HEK293 (cell line): ENCODE measurements around the gene AP3B1.

ENCODE experiments used
- ZNF140 ChIP-seq: fragments of 450-650 bp; formaldehyde crosslinking; IDR thresholded peaks from 2 replicates; pipeline ENCODE4 v1.5.1; 2016; ENCODE audit warnings: missing biosample characterization, missing genetic modification characterization
- ZNF48 ChIP-seq: fragments of 450-650 bp; formaldehyde crosslinking; IDR thresholded peaks from 2 replicates; pipeline ENCODE4 v1.5.1; 2016; ENCODE audit warnings: missing biosample characterization, missing genetic modification characterization
- ZNF654 ChIP-seq: fragments of 450-650 bp; formaldehyde crosslinking; IDR thresholded peaks from 2 replicates; pipeline ENCODE4 v1.5.1; 2016; ENCODE audit warnings: low read depth, missing biosample characterization, missing genetic modification characterization
- TF ChIP-seq, protein P1 (sequence below): fragments of 450-650 bp; formaldehyde crosslinking; IDR thresholded peaks from 2 replicates; pipeline ENCODE4 v1.5.1; 2016; ENCODE audit warnings: missing biosample characterization, missing genetic modification characterization, borderline replicate concordance
- TF ChIP-seq, protein P2 (sequence below): fragments of 450-650 bp; formaldehyde crosslinking; IDR thresholded peaks from 2 replicates; pipeline ENCODE4 v1.5.1; 2016; ENCODE audit warnings: missing biosample characterization, missing genetic modification characterization
- TF ChIP-seq, protein P3 (sequence below): fragments of 450-650 bp; formaldehyde crosslinking; IDR thresholded peaks from 2 replicates; pipeline ENCODE4 v1.5.1; 2017; ENCODE audit warnings: missing biosample characterization, missing genetic modification characterization

DNA sequence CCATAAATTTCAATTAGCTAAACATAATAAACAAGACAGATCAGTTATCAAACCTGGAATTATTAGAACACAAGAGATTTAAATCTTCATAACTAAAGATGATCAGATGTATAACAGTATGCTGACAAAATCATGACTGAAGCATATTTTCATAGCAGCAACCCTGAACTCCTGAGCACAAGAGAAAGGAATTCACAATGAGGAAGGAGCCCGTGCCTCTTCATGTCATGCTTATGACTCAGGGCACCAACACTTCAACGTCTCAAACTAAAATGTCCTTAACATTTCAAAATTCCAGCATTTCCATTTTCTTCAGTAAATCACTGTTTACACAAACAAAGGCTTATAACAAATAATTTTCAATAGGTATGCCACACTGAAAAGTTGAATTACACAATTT lies 6.7 kb downstream of the AP3B1 start:
- TF ChIP-seq ZNF48 (tag by site-specific recombination) (no peak), ZNF654 (tag by site-specific recombination) (no peak), ZNF140 (tag by site-specific recombination) (no peak)
- TF ChIP-seq, protein P1, sequence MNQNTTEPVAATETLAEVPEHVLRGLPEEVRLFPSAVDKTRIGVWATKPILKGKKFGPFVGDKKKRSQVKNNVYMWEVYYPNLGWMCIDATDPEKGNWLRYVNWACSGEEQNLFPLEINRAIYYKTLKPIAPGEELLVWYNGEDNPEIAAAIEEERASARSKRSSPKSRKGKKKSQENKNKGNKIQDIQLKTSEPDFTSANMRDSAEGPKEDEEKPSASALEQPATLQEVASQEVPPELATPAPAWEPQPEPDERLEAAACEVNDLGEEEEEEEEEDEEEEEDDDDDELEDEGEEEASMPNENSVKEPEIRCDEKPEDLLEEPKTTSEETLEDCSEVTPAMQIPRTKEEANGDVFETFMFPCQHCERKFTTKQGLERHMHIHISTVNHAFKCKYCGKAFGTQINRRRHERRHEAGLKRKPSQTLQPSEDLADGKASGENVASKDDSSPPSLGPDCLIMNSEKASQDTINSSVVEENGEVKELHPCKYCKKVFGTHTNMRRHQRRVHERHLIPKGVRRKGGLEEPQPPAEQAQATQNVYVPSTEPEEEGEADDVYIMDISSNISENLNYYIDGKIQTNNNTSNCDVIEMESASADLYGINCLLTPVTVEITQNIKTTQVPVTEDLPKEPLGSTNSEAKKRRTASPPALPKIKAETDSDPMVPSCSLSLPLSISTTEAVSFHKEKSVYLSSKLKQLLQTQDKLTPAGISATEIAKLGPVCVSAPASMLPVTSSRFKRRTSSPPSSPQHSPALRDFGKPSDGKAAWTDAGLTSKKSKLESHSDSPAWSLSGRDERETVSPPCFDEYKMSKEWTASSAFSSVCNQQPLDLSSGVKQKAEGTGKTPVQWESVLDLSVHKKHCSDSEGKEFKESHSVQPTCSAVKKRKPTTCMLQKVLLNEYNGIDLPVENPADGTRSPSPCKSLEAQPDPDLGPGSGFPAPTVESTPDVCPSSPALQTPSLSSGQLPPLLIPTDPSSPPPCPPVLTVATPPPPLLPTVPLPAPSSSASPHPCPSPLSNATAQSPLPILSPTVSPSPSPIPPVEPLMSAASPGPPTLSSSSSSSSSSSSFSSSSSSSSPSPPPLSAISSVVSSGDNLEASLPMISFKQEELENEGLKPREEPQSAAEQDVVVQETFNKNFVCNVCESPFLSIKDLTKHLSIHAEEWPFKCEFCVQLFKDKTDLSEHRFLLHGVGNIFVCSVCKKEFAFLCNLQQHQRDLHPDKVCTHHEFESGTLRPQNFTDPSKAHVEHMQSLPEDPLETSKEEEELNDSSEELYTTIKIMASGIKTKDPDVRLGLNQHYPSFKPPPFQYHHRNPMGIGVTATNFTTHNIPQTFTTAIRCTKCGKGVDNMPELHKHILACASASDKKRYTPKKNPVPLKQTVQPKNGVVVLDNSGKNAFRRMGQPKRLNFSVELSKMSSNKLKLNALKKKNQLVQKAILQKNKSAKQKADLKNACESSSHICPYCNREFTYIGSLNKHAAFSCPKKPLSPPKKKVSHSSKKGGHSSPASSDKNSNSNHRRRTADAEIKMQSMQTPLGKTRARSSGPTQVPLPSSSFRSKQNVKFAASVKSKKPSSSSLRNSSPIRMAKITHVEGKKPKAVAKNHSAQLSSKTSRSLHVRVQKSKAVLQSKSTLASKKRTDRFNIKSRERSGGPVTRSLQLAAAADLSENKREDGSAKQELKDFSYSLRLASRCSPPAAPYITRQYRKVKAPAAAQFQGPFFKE (tag by site-specific recombination) = no peak
- TF ChIP-seq, protein P2, sequence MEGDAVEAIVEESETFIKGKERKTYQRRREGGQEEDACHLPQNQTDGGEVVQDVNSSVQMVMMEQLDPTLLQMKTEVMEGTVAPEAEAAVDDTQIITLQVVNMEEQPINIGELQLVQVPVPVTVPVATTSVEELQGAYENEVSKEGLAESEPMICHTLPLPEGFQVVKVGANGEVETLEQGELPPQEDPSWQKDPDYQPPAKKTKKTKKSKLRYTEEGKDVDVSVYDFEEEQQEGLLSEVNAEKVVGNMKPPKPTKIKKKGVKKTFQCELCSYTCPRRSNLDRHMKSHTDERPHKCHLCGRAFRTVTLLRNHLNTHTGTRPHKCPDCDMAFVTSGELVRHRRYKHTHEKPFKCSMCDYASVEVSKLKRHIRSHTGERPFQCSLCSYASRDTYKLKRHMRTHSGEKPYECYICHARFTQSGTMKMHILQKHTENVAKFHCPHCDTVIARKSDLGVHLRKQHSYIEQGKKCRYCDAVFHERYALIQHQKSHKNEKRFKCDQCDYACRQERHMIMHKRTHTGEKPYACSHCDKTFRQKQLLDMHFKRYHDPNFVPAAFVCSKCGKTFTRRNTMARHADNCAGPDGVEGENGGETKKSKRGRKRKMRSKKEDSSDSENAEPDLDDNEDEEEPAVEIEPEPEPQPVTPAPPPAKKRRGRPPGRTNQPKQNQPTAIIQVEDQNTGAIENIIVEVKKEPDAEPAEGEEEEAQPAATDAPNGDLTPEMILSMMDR (tag by site-specific recombination) = no peak
- TF ChIP-seq, protein P3, sequence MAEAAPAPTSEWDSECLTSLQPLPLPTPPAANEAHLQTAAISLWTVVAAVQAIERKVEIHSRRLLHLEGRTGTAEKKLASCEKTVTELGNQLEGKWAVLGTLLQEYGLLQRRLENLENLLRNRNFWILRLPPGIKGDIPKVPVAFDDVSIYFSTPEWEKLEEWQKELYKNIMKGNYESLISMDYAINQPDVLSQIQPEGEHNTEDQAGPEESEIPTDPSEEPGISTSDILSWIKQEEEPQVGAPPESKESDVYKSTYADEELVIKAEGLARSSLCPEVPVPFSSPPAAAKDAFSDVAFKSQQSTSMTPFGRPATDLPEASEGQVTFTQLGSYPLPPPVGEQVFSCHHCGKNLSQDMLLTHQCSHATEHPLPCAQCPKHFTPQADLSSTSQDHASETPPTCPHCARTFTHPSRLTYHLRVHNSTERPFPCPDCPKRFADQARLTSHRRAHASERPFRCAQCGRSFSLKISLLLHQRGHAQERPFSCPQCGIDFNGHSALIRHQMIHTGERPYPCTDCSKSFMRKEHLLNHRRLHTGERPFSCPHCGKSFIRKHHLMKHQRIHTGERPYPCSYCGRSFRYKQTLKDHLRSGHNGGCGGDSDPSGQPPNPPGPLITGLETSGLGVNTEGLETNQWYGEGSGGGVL (tag by site-specific recombination) = no peak
